Subcutaneous abdominal adipose tissue (tissue), 5 donors: ENCODE data around the gene BABAM2.
"Not testable (repeated sequence)": the region's sequence is repeated elsewhere in the genome, so short reads cannot be mapped to it uniquely, and the experiment has no call there.

ENCODE experiments used
- H3K27ac ChIP-seq: one replicate; pipeline ENCODE4 v1.7.0; 2013; ENCODE audit warnings: low read depth, mild to moderate bottlenecking, inconsistent platforms, low read length, moderate library complexity
- H3K27me3 ChIP-seq, 5 donors: one replicate each; pipeline ENCODE4 v1.7.0; 2013; ENCODE audit warnings: low read length in 5 of 5, inconsistent platforms in 1 of 5; ENCODE audit not compliant: control insufficient read depth in 5 of 5, insufficient read depth in 4 of 5
- H3K36me3 ChIP-seq, 5 donors: one replicate each; pipeline ENCODE4 v1.7.0; 2013; ENCODE audit warnings: low read length in 5 of 5; ENCODE audit not compliant: control insufficient read depth in 5 of 5, insufficient read depth in 5 of 5
- H3K4me1 ChIP-seq, 5 donors: one replicate each; pipeline ENCODE4 v1.7.0; 2013; ENCODE audit warnings: low read length in 5 of 5, mild to moderate bottlenecking in 3 of 5, moderate library complexity in 1 of 5; ENCODE audit not compliant: control insufficient read depth in 5 of 5, insufficient read depth in 5 of 5
- H3K4me3 ChIP-seq, 5 donors: one replicate each; pipeline ENCODE4 v1.7.0; 2013; ENCODE audit warnings: low read length in 5 of 5, low read depth in 1 of 5
- H3K9ac ChIP-seq, 5 donors: one replicate each; pipeline ENCODE4 v1.7.0; 2013; ENCODE audit warnings: low read length in 5 of 5, mild to moderate bottlenecking in 4 of 5, moderate library complexity in 3 of 5
- H3K9me3 ChIP-seq, 5 donors: one replicate each; pipeline ENCODE4 v1.7.0; 2013; ENCODE audit warnings: low read length in 5 of 5; ENCODE audit not compliant: control insufficient read depth in 5 of 5
- donor health status: healthy.
- donor health status: healthy.
- donor health status: healthy.
- donor health status: healthy.
- donor health status: healthy.

BABAM2 gene

DNA sequence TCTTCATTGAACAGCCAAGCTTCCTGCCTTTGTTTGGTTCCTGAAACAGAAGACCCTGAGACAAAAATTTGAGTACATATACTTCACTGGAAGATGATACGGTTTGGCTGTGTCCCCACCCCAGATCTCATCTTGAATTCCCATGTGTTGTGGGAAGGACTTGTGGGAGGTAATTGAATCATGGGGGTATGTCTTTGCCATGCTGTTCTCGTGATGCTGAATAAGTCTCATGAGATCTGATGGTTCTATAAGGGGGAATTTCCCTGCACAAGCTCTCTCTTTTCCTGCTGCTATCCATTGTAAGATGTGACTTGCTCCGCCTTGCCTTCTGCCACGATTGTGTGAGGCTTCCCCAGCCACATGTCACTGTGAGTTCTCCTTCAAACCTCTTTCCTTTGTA is 76.5 kb downstream of the BABAM2 start:
- no peaks in the 10 kb centered on the region for H3K27me3 ChIP-seq
- peaks cover 3 to 14% (median 12%) of the 10 kb centered on the region in 5 donors for H3K4me1 ChIP-seq
- no peaks in the 10 kb centered on the region for H3K36me3 ChIP-seq
- H3K9me3 ChIP-seq, result no peaks in the 10 kb centered on the region
- no peak overlapping the region for H3K27ac ChIP-seq
- H3K4me3 ChIP-seq, result no peak overlapping the region
- H3K9ac ChIP-seq, result no peak overlapping the region

DNA sequence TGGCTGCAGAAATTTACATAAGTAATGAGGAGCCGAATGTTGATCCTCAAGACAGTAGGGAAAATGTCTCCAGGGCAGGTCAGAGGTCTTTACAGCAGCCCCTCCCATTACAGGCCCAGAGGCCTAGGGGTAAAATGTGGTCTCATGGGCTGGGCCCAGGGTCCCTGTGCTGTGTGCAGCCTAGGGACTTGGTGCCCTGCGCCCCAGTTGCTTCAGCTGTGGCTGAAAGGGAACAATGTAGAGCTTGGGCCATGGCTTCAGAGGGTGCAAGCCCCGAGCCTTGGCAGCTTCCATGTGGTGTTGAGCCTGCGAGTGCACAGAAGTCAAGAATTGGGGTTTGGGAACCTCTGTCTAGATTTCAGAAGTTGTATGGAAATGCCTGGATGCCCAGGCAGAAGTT is 77.5 kb downstream of the BABAM2 start:
- not testable (repeated sequence) for H3K27ac ChIP-seq, H3K36me3 ChIP-seq, H3K27me3 ChIP-seq, H3K4me3 ChIP-seq, H3K9me3 ChIP-seq, H3K9ac ChIP-seq
- H3K4me1 ChIP-seq, result peaks cover 3 to 14% (median 12%) of the 10 kb centered on the region in 5 donors

DNA sequence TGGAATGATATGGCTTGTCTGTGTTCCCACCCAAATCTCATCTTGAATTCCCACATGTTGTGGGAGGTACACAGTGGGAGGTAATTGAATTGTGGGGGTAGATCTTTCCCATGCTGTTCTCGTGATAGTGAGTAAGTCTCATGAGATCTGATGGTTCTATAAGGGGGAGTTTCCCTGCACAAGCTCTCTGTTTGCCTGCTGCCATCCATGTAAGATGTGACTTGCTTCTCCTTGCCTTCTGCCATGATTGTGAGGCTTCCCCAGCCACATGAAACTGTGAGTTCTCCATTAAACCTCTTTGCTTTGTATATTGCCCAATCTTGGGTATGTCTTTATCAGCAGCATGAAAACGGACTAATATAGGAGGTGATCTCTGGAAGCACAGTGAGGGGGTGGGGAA is 78.4 kb downstream of the BABAM2 start:
- H3K27me3 ChIP-seq, H3K36me3 ChIP-seq, H3K9ac ChIP-seq, H3K9me3 ChIP-seq, H3K4me3 ChIP-seq, H3K27ac ChIP-seq: not testable (repeated sequence)
- H3K4me1 ChIP-seq, result peaks cover 3 to 14% (median 12%) of the 10 kb centered on the region in 5 donors

DNA sequence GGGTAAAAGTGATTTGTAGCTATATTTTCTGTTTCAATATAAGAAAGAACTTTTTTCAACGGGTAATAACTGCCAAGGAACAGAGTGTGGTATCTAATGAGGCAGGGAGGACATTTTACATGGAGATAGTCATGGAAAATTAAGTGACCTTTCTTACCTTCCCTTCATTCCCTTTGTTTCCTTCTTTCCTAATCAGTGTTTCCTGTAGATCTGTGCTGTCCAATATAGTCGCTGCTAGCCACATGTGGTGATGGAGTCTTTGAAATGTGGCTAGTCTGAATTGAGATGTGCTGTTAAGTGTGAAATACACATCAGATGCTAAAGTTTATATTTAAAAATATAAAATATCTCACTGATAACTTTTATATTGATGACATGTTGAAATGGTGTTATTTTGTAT is 81.8 kb downstream of the BABAM2 start:
- H3K4me3 ChIP-seq, result no peak overlapping the region
- no peak overlapping the region for H3K9ac ChIP-seq
- H3K4me1 ChIP-seq, result peaks cover 0 to 2% (median 0%) of the 10 kb centered on the region in 5 donors
- no peaks in the 10 kb centered on the region for H3K9me3 ChIP-seq
- no peak overlapping the region for H3K27ac ChIP-seq
- H3K36me3 ChIP-seq, result no peaks in the 10 kb centered on the region
- H3K27me3 ChIP-seq, result no peaks in the 10 kb centered on the region

DNA sequence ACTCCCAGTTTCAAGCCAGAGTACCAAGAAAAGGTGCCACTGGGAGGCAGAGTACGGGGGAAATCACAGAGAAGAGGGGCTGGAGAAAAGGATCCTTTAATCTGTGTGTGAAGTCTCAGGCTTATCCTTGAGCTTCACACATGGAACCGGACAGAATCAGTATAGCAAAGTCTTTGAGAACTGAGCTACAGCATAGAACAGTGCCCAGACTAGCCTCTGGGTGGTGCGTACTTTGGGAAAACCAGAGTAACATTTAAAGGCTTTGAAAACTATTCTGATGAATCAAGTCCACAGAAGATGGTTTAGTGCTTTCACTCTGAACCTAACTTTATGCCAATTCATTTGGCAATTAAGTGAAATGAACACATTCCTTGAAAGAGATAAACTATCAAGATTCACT is 83.1 kb downstream of the BABAM2 start:
- Histone ChIP-seq H3K4me1 (no peaks in the 10 kb centered on the region), H3K9me3 (no peaks in the 10 kb centered on the region), H3K4me3 (no peak overlapping the region), H3K27ac (no peak overlapping the region), H3K36me3 (no peaks in the 10 kb centered on the region), H3K27me3 (no peaks in the 10 kb centered on the region), H3K9ac (no peak overlapping the region)

DNA sequence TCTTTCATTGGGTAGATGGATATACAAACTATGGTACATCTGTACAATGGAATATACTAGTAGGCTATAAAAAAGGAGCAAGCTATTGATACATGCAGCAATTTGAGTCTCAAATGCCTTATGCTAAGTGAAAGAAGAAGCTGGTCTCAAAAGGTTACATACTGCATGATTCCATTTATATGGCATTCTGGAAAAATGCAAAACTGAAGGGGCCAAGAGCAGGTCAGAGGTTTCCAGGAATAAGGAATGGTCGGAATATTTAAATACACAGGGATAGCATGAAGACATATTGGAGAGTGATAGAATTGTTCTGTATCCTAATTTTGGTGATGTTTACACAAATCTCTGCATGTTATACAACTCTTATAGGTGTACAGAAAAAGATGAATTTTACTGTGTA is 85.8 kb downstream of the BABAM2 start:
- H3K27ac ChIP-seq, result no peak overlapping the region

DNA sequence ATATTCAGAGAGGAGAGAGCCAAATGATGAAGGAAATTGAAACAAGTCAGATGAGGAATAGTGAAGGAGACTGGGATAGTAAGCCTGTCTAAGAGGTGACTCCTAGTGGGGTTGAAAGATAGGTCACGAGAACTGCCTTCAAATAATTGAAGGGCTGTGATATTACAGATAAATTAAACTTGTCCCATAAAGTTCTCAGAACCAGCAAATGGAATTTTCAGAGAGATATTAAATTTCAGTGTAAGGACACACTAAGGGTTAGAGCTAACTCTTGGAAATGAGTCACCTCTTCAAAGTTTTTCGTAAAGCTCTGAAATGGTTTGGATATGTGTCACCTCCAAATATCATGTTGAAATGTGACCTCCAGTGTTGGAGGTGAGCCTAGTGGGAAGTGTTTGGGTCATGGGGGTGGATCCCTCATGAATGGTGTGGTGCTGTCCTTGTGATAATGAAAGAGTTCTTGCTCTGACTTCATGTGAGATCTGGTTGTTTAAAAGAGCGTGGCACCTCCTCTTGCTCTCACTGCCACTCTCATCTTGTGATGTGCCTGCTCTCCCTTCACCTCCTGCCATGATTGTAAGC is 87.3 kb downstream of the BABAM2 start:
- H3K4me1 ChIP-seq, result no peaks in the 10 kb centered on the region
- no peak overlapping the region for H3K9ac ChIP-seq
- H3K9me3 ChIP-seq, result no peaks in the 10 kb centered on the region
- H3K4me3 ChIP-seq, result no peak overlapping the region
- no peak overlapping the region for H3K27ac ChIP-seq
- H3K27me3 ChIP-seq, result no peaks in the 10 kb centered on the region
- H3K36me3 ChIP-seq, result no peaks in the 10 kb centered on the region

More for the DNA sequence above, 85.8 kb downstream of the BABAM2 start:
- Histone ChIP-seq H3K36me3 (no peaks in the 10 kb centered on the region), H3K9me3 (no peaks in the 10 kb centered on the region), H3K4me3 (no peak overlapping the region), H3K9ac (no peak overlapping the region), H3K4me1 (no peaks in the 10 kb centered on the region), H3K27me3 (no peaks in the 10 kb centered on the region)

DNA sequence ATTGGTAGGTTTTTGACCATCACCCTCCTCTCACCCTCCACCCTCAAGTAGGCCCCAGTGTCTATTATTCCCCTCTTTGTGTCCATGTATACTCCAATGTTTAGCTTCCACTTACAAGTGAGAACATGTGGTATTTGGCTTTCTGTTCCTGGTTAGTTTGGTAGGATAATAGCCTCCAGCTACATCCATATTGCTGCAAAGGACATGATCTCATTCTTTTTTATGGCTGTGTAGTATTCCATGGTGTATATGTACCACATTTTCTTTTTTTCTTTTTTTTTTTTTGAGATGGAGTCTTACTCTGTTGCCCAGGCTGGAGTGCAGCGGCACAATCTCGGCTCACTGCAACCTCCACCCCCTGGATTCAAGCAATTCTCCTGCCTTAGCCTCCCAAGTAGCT is 88.2 kb downstream of the BABAM2 start:
- not testable (repeated sequence) for H3K27ac ChIP-seq, H3K27me3 ChIP-seq, H3K9me3 ChIP-seq, H3K9ac ChIP-seq, H3K4me1 ChIP-seq, H3K4me3 ChIP-seq, H3K36me3 ChIP-seq

DNA sequence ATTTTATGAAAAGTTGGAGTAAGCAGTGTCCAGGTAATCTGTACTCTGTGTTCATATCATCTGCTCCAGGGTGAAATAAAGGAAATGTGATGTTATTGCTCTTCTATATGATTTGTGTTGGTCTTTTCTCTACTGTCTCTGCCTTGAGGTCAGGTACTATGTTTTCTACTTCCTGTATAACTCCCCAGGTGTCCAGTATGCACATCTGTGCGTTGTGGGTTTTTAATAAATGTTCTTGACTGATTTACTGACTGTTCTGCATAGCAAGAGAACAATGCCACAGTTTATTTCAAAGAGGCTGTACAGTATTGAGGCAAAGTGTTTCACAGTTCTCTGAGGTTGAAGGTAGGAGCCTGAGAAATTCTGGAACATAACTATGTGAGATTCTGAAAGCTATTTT is 89.7 kb downstream of the BABAM2 start:
- H3K9me3 ChIP-seq, result peaks cover 0 to 2% (median 0%) of the 10 kb centered on the region in 5 donors
- H3K36me3 ChIP-seq, result no peaks in the 10 kb centered on the region
- no peak overlapping the region for H3K4me3 ChIP-seq
- no peak overlapping the region for H3K9ac ChIP-seq
- H3K27ac ChIP-seq, result no peak overlapping the region
- H3K4me1 ChIP-seq, result no peaks in the 10 kb centered on the region
- no peaks in the 10 kb centered on the region for H3K27me3 ChIP-seq

DNA sequence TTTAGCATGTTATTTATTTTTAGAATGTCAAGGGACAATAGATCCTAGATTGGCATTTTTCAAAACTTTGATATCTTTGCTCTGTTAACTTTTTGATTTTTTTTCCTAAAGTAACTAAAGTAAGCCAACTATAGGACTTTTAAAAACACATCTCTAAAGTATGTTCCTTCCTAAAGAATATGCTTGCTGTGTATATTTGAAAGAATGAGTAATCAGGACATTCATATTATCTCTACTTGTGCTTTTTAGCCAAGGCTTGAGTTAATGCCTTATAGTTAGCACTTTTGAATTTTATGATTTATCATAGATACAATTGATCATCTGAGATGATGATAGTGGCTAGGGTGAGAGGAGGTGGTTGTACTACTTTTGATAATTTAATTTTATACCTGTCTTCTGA is 93.6 kb downstream of the BABAM2 start:
- Histone ChIP-seq H3K4me3 (no peak overlapping the region), H3K4me1 (peaks cover 0 to 2% (median 0%) of the 10 kb centered on the region in 5 donors), H3K9ac (no peak overlapping the region), H3K27ac (no peak overlapping the region), H3K36me3 (no peaks in the 10 kb centered on the region), H3K9me3 (peaks cover 0 to 2% (median 0%) of the 10 kb centered on the region in 5 donors), H3K27me3 (no peaks in the 10 kb centered on the region)

DNA sequence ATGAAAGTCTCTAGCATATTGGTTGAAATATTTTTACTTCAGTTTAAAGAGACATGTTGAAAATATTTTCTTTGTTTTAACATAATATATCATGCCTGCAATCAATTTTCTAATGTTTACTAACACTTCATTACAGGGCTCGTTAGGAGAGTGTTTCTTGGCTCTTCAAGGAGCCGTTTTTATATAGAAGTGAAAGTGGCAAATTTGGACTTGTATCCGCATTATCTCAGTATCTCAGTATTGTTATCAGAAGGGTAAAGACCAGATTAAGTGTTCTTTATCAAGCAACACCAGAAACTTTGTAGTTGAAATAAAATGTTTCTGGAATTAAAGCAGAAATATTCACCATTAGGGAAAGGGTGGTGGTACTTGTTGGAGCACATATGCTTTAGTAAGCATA is 97.8 kb downstream of the BABAM2 start:
- Histone ChIP-seq H3K4me1 (peaks cover 0 to 7% (median 2%) of the 10 kb centered on the region in 5 donors), H3K9me3 (peaks cover 0 to 1% (median 0%) of the 10 kb centered on the region in 5 donors), H3K27me3 (no peaks in the 10 kb centered on the region), H3K4me3 (no peak overlapping the region), H3K36me3 (no peaks in the 10 kb centered on the region), H3K9ac (no peak overlapping the region), H3K27ac (no peak overlapping the region)
